ENCODE results near the gene SPATA31D4. TPM values are rescaled to one million over a fixed set of nuclear protein-coding genes. Genes with fewer than 3 reads are reported as not detected.

SPATA31D4 gene
- total RNA-seq, 1 experiment from 2014 or later, result not detected

GRCh38 chr9:81893929-81894328 lies 34.3 kb upstream of the SPATA31D4 start:
- no peaks in the 10 kb centered on the region for H3K27me3 ChIP-seq (replicated peaks; ENCODE audit: control insufficient read depth, insufficient read depth, low read length)
- Mint-ChIP-seq H3K4me1 (ENCODE audit: low read depth, unreplicated experiment) (no peaks in the 10 kb centered on the region), H3K36me3 (ENCODE audit: insufficient read depth, unreplicated experiment) (no peaks in the 10 kb centered on the region), H3K27ac (ENCODE audit: unreplicated experiment) (no peak overlapping the region), H3K4me3 (ENCODE audit: unreplicated experiment) (no peak overlapping the region), H3K9me3 (ENCODE audit: unreplicated experiment) (no peaks in the 10 kb centered on the region), H3K27me3 (ENCODE audit: insufficient read depth, unreplicated experiment) (no peaks in the 10 kb centered on the region)
- no peak overlapping the region for H3K4me3 ChIP-seq (ENCODE audit: low read depth, low read length)
- ChIA-PET CTCF (no interaction called here), POLR2A (no interaction called here)
- H3K4me1 ChIP-seq, result no peaks in the 10 kb centered on the region
- no peaks in the 10 kb centered on the region for H3K9me3 ChIP-seq
- no peaks in the 10 kb centered on the region for H3K36me3 ChIP-seq (ENCODE audit: control insufficient read depth, insufficient read depth, low read length)
- TF ChIP-seq, protein P1, sequence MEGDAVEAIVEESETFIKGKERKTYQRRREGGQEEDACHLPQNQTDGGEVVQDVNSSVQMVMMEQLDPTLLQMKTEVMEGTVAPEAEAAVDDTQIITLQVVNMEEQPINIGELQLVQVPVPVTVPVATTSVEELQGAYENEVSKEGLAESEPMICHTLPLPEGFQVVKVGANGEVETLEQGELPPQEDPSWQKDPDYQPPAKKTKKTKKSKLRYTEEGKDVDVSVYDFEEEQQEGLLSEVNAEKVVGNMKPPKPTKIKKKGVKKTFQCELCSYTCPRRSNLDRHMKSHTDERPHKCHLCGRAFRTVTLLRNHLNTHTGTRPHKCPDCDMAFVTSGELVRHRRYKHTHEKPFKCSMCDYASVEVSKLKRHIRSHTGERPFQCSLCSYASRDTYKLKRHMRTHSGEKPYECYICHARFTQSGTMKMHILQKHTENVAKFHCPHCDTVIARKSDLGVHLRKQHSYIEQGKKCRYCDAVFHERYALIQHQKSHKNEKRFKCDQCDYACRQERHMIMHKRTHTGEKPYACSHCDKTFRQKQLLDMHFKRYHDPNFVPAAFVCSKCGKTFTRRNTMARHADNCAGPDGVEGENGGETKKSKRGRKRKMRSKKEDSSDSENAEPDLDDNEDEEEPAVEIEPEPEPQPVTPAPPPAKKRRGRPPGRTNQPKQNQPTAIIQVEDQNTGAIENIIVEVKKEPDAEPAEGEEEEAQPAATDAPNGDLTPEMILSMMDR (IDR thresholded peaks at IDR 0.05; ENCODE audit: insufficient read depth in 1 of 2, low read depth in 1 of 2, low read length in 1 of 2, severe bottlenecking in 1 of 2, unreplicated experiment in 1 of 2), result no peak
- intact Hi-C loops (cut with micrococcal nuclease; ENCODE audit: unreplicated experiment), result no loop called here
- no peak for DNase-seq
- BruUV-seq (replicated peaks), result no TSS peak

DNA sequence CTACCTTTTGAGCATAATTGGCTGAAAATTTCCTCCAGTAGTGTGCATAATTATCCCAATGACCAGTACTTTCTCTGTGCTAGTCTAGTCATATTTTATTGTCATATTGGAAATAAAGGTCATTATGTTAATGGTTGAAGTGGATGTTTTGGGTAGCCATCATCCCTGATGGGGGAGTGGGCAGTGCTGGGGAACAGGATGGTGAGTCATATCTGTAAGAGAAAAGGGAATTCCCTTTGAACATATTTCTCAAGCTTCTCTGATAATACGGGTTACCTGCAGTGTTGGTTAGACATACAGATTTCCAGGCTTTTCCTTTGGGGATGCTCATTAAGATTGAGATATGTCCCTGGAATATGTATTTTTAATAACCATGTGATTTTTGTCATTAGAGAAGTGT lies 33.3 kb upstream of the SPATA31D4 start:
- CTCF ChIA-PET, result no interaction called here
- intact Hi-C loops (cut with micrococcal nuclease; ENCODE audit: unreplicated experiment), result no loop called here
- POLR2A ChIA-PET, result no interaction called here
- Histone ChIP-seq H3K9me3 (no peaks in the 10 kb centered on the region), H3K27me3 (replicated peaks; ENCODE audit: control insufficient read depth, insufficient read depth, low read length) (no peaks in the 10 kb centered on the region), H3K36me3 (ENCODE audit: control insufficient read depth, insufficient read depth, low read length) (no peaks in the 10 kb centered on the region), H3K4me1 (no peaks in the 10 kb centered on the region), H3K4me3 (ENCODE audit: low read depth, low read length) (no peak overlapping the region)
- no peak for DNase-seq
- H3K4me1 Mint-ChIP-seq (ENCODE audit: low read depth, unreplicated experiment), result no peaks in the 10 kb centered on the region
- no peaks in the 10 kb centered on the region for H3K27me3 Mint-ChIP-seq (ENCODE audit: insufficient read depth, unreplicated experiment)
- H3K27ac Mint-ChIP-seq (ENCODE audit: unreplicated experiment), result no peak overlapping the region
- TF ChIP-seq, protein P1 (IDR thresholded peaks at IDR 0.05; ENCODE audit: insufficient read depth in 1 of 2, low read depth in 1 of 2, low read length in 1 of 2, severe bottlenecking in 1 of 2, unreplicated experiment in 1 of 2), result no peak
- no peaks in the 10 kb centered on the region for H3K9me3 Mint-ChIP-seq (ENCODE audit: unreplicated experiment)
- H3K36me3 Mint-ChIP-seq (ENCODE audit: insufficient read depth, unreplicated experiment), result no peaks in the 10 kb centered on the region
- no TSS peak for BruUV-seq (replicated peaks)
- H3K4me3 Mint-ChIP-seq (ENCODE audit: unreplicated experiment), result no peak overlapping the region

GRCh38 chr9:81896070-81896469 lies 32.2 kb upstream of the SPATA31D4 start:
- TF ChIP-seq, protein P1 (IDR thresholded peaks at IDR 0.05; ENCODE audit: insufficient read depth in 1 of 2, low read depth in 1 of 2, low read length in 1 of 2, severe bottlenecking in 1 of 2, unreplicated experiment in 1 of 2), result no peak
- Histone ChIP-seq H3K4me1 (no peaks in the 10 kb centered on the region), H3K9me3 (no peaks in the 10 kb centered on the region), H3K36me3 (ENCODE audit: control insufficient read depth, insufficient read depth, low read length) (no peaks in the 10 kb centered on the region), H3K27me3 (replicated peaks; ENCODE audit: control insufficient read depth, insufficient read depth, low read length) (no peaks in the 10 kb centered on the region), H3K4me3 (ENCODE audit: low read depth, low read length) (no peak overlapping the region)
- no peaks in the 10 kb centered on the region for H3K27me3 Mint-ChIP-seq (ENCODE audit: insufficient read depth, unreplicated experiment)
- H3K9me3 Mint-ChIP-seq (ENCODE audit: unreplicated experiment), result no peaks in the 10 kb centered on the region
- no peaks in the 10 kb centered on the region for H3K36me3 Mint-ChIP-seq (ENCODE audit: insufficient read depth, unreplicated experiment)
- no peak overlapping the region for H3K4me3 Mint-ChIP-seq (ENCODE audit: unreplicated experiment)
- no peak for DNase-seq
- no peaks in the 10 kb centered on the region for H3K4me1 Mint-ChIP-seq (ENCODE audit: low read depth, unreplicated experiment)
- intact Hi-C loops (cut with micrococcal nuclease; ENCODE audit: unreplicated experiment), result no loop called here
- no peak overlapping the region for H3K27ac Mint-ChIP-seq (ENCODE audit: unreplicated experiment)
- BruUV-seq (replicated peaks), result no TSS peak
- CTCF ChIA-PET, result no interaction called here
- POLR2A ChIA-PET, result no interaction called here
